Liver (tissue), 3 donors: ENCODE measurements around the gene SEC14L5.

ENCODE experiments used
- CTCF ChIP-seq: fragments of 150-350 bp; IDR thresholded peaks from 2 replicates; pipeline ENCODE4 v1.5.1; 2017; ENCODE audit warnings: improper control_type of control experiment, low read depth, low read length; ENCODE audit not compliant: missing input control
- EGR1 ChIP-seq, 2 donors: IDR thresholded peaks; 2 replicates each; pipeline ENCODE4 v1.6.1; 2016 to 2018; ENCODE audit warnings: antibody characterized with exemption in 2 of 2, low read depth in 2 of 2
- GABPA ChIP-seq, 2 donors: IDR thresholded peaks in 1 of 2; conservative IDR thresholded peaks in 1 of 2; 2 replicates each; pipeline ENCODE4 v1.6.1; 2016; ENCODE audit warnings: antibody characterized with exemption in 2 of 2, mild to moderate bottlenecking in 1 of 2, moderate library complexity in 1 of 2
- RAD21 ChIP-seq, 2 donors: IDR thresholded peaks; 2 replicates each; pipeline ENCODE4 v1.6.1; 2016; ENCODE audit warnings: antibody characterized with exemption in 2 of 2, mild to moderate bottlenecking in 2 of 2
- SP1 ChIP-seq: IDR thresholded peaks from 2 replicates; pipeline ENCODE4 v1.6.1; 2018; ENCODE audit warnings: antibody characterized with exemption, mild to moderate bottlenecking
- TAF1 ChIP-seq: conservative IDR thresholded peaks from 2 replicates; pipeline ENCODE4 v1.6.1; 2016; ENCODE audit warnings: antibody characterized with exemption, mild to moderate bottlenecking
- TF ChIP-seq, protein P1 (sequence below): IDR thresholded peaks from 2 replicates; pipeline ENCODE4 v1.6.1; 2016; ENCODE audit warnings: antibody characterized with exemption
- TF ChIP-seq, protein P2 (sequence below): IDR thresholded peaks from 2 replicates; pipeline ENCODE4 v1.6.1; 2016; ENCODE audit warnings: antibody characterized with exemption
- donor health status: healthy.
- donor health status: healthy.

GRCh38 chr16:5054876-5055865 lies 97.0 kb downstream of the SEC14L5 start:
- TF ChIP-seq, protein P1, sequence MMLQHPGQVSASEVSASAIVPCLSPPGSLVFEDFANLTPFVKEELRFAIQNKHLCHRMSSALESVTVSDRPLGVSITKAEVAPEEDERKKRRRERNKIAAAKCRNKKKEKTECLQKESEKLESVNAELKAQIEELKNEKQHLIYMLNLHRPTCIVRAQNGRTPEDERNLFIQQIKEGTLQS: no peak
- TF ChIP-seq CTCF (no peak), GABPA (IDR thresholded peaks at IDR 0.05 in 1 of 2, conservative IDR thresholded peaks at IDR 0.05 in 1 of 2) (no peak), RAD21 (IDR thresholded peaks at IDR 0.05) (no peak), SP1 (no peak), TAF1 (no peak), EGR1 (IDR thresholded peaks at IDR 0.05; ENCODE audit: low read depth in 2 of 2) (no peak)
- TF ChIP-seq, protein P2, sequence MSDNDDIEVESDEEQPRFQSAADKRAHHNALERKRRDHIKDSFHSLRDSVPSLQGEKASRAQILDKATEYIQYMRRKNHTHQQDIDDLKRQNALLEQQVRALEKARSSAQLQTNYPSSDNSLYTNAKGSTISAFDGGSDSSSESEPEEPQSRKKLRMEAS: no peak
